GM12878 (cell line): Measurements from ENCODE around the gene IPO11. TPM values are rescaled to one million over a fixed set of nuclear protein-coding genes. Genes with fewer than 3 reads are reported as not detected.

Experiments
- ATAC-seq: fragments of 200-7000 bp; cut with Tn5 transposase; 3 replicates; pipeline ENCODE4 v1.9.1; 2020; ENCODE audit warnings: mild to moderate bottlenecking, moderate library complexity
- BruUV-seq: library from RNA; stranded (reverse); fragments of 400-500 nt; replicated peaks from 2 replicates; lab custom pipeline; 2021; lab: Mats Ljungman, UMichigan
- CTCF ChIA-PET: fragments of 300-600 bp; sonication (Branson Sonifier 250); formaldehyde crosslinking; extraction: SDS; loops from one replicate; lab custom pipeline; 2021; ENCODE audit warnings: inconsistent platforms; lab: Yijun Ruan, JAX
- POLR2A ChIA-PET: fragments of 350-600 bp; formaldehyde crosslinking; extraction: SDS; loops from one replicate; lab custom pipeline; 2021; ENCODE audit warnings: inconsistent platforms; lab: Charles Lee
- RAD21 ChIA-PET: fragments of 300-600 bp; sonication (Branson Sonifier 250); formaldehyde crosslinking; loops from one replicate; lab custom pipeline; 2023; ENCODE audit warnings: antibody characterized with exemption; ENCODE audit not compliant: unreplicated experiment; lab: Charles Lee
- SMC1A ChIA-PET: fragments of 300-600 bp; sonication (Branson Sonifier 250); formaldehyde crosslinking; loops from one replicate; lab custom pipeline; 2023; ENCODE audit not compliant: unreplicated experiment, uncharacterized antibody; lab: Charles Lee
- DNase-seq: peaks from one replicate; pipeline ENCODE4 v3.0.0-alpha.2; 2011; ENCODE audit warnings: low read depth, low spot score
- FAIRE-seq: peaks from 3 replicates; lab custom pipeline; 2011; peaks lifted over from hg19 to GRCh38; lab: Jason Lieb, UNC
- H2AFZ ChIP-seq: 2 replicates; pipeline ENCODE4 v1.6.0; 2011; ENCODE audit warnings: low read depth, low read length, control low read depth; ENCODE audit not compliant: control insufficient read depth
- H3K27ac ChIP-seq: 2 replicates; pipeline ENCODE4 v1.5.1; 2011; ENCODE audit warnings: control low read depth; ENCODE audit not compliant: control insufficient read depth, insufficient read depth
- H3K27me3 ChIP-seq, 2 experiments: replicated peaks in 1 of 2; 2 replicates each; pipeline versions ENCODE4 v1.6.0 to v1.6.1; 2011; ENCODE audit warnings: low read length in 1 of 2; ENCODE audit not compliant: control insufficient read depth in 2 of 2, insufficient read depth in 2 of 2
- H3K36me3 ChIP-seq, 2 experiments: 2 replicates each; pipeline ENCODE4 v1.5.1; 2011; ENCODE audit warnings: low read length in 1 of 2; ENCODE audit not compliant: control insufficient read depth in 2 of 2, insufficient read depth in 2 of 2
- H3K4me1 ChIP-seq: 2 replicates; pipeline ENCODE4 v1.6.1; 2011; ENCODE audit warnings: mild to moderate bottlenecking, low read length, moderate library complexity, mixed read lengths; ENCODE audit not compliant: control insufficient read depth, insufficient read depth
- H3K4me2 ChIP-seq: 2 replicates; pipeline ENCODE4 v1.6.0; 2011; ENCODE audit warnings: control low read depth; ENCODE audit not compliant: control insufficient read depth, insufficient read depth
- H3K4me3 ChIP-seq: fragments of 200-600 bp; sonication (generic); 2 replicates; pipeline ENCODE4 v1.5.1; 2016
- H3K79me2 ChIP-seq: 2 replicates; pipeline ENCODE4 v1.6.0; 2011; ENCODE audit warnings: low read length; ENCODE audit not compliant: control insufficient read depth, insufficient read depth
- H3K9ac ChIP-seq: 2 replicates; pipeline ENCODE4 v1.8.0; 2011; ENCODE audit warnings: low read length, control low read depth, mixed read lengths; ENCODE audit not compliant: control insufficient read depth, insufficient read depth
- H3K9me3 ChIP-seq: replicated peaks from 3 replicates; pipeline ENCODE4 v1.5.1; 2011; ENCODE audit warnings: mild to moderate bottlenecking, low read length; ENCODE audit not compliant: control insufficient read depth, insufficient read depth
- H4K20me1 ChIP-seq: 2 replicates; pipeline ENCODE4 v1.6.0; 2011; ENCODE audit not compliant: control insufficient read depth, insufficient read depth
- BHLHE40 ChIP-seq, 2 experiments: fragments of 450-650 bp in 1 of 2; IDR thresholded peaks; 2 replicates each; pipeline ENCODE4 v1.6.1; 2011 to 2017; ENCODE audit warnings: low read depth in 2 of 2, borderline replicate concordance in 1 of 2, improper control_type of control experiment in 1 of 2, low read length in 1 of 2, mild to moderate bottlenecking in 1 of 2
- BRCA1 ChIP-seq: IDR thresholded peaks from 2 replicates; pipeline ENCODE4 v1.6.1; 2011; ENCODE audit warnings: low read depth, low read length, improper control_type of control experiment
- EP300 ChIP-seq, 2 experiments: fragments of 150-350 bp in 1 of 2; IDR thresholded peaks; 2 replicates each; pipeline ENCODE4 v1.6.1; 2011 to 2012; ENCODE audit warnings: low read depth in 2 of 2, low read length in 2 of 2, borderline replicate concordance in 1 of 2, improper control_type of control experiment in 1 of 2, inconsistent platforms in 1 of 2; ENCODE audit not compliant: control insufficient read depth in 1 of 2
- JUNB ChIP-seq: IDR thresholded peaks from 2 replicates; pipeline ENCODE4 v1.6.1; 2016; ENCODE audit warnings: antibody characterized with exemption, mild to moderate bottlenecking
- KAT2A ChIP-seq: conservative IDR thresholded peaks from 2 replicates; pipeline ENCODE4 v1.6.1; 2011; ENCODE audit warnings: low read depth, low read length; ENCODE audit not compliant: control insufficient read depth
- KLF5 ChIP-seq: fragments of 450-650 bp; IDR thresholded peaks from 2 replicates; pipeline ENCODE4 v1.6.1; 2014; ENCODE audit warnings: mild to moderate bottlenecking; ENCODE audit not compliant: partially characterized antibody
- MAX ChIP-seq: IDR thresholded peaks from 2 replicates; pipeline ENCODE4 v1.6.1; 2012; ENCODE audit warnings: low read depth, low read length, improper control_type of control experiment
- MEF2A ChIP-seq: IDR thresholded peaks from 2 replicates; pipeline ENCODE4 v1.6.1; 2011; ENCODE audit warnings: low read depth, mild to moderate bottlenecking, low read length, moderate library complexity; ENCODE audit not compliant: insufficient read depth
- MEF2B ChIP-seq: fragments of 450-650 bp; IDR thresholded peaks from 2 replicates; pipeline ENCODE4 v1.6.1; 2018; ENCODE audit warnings: mild to moderate bottlenecking, moderate library complexity; ENCODE audit not compliant: partially characterized antibody, poor library complexity, severe bottlenecking
- NFYA ChIP-seq: IDR thresholded peaks from 2 replicates; pipeline ENCODE4 v1.6.1; 2011; ENCODE audit warnings: low read depth, mild to moderate bottlenecking, low read length, improper control_type of control experiment, borderline replicate concordance
- RB1 ChIP-seq: fragments of 450-650 bp; formaldehyde crosslinking; IDR thresholded peaks from 2 replicates; pipeline ENCODE4 v1.6.1; 2017; ENCODE audit warnings: mild to moderate bottlenecking, borderline replicate concordance
- SMAD1 ChIP-seq: fragments of 450-650 bp; IDR thresholded peaks from 2 replicates; pipeline ENCODE4 v1.6.1; 2018; ENCODE audit warnings: mild to moderate bottlenecking, low read depth; ENCODE audit not compliant: partially characterized antibody
- WGBS: methylation state at CpG from one replicate; pipeline ENCODE4 v1.1.6; 2016; ENCODE audit warnings: low lambda C conversion rate; ENCODE audit not compliant: insufficient replicate concordance, insufficient coverage; ENCODE audit errors: missing lambda C conversion rate; 5-methylcytosine and 5-hydroxymethylcytosine counted together
- in situ Hi-C: fragments of 300-500 bp; cut with MboI; formaldehyde crosslinking; loops from 9 replicates; pipeline ENCODE4 v1.14.3; 2018; ENCODE audit warnings: mixed read lengths
- intact Hi-C: fragments of 100-400 bp; cut with micrococcal nuclease; formaldehyde crosslinking; loops from one replicate; pipeline ENCODE4 v1.14.2; 2022; ENCODE audit not compliant: unreplicated experiment
- polyA plus RNA-seq, 11 experiments: library from polyadenylated mRNA; depleted of rRNA in 4 of 11; unstranded in 6 of 11; stranded (reverse) in 5 of 11; fragments of >200 nt; fragmentation: Nextera tagmentation in 4 of 11; fragmentation: Illumina TruSeq in 1 of 11; extraction: Ambion mirVana in 4 of 11; extraction: Trizol in 1 of 11; gene quantifications; 1 replicate in 1 of 11; 2 replicates in 10 of 11; pipeline versions ENCODE4 v1.2.1 to v1.2.3, GENCODE V29; 2011 to 2016; ENCODE audit warnings: inconsistent platforms in 2 of 11, missing spikeins in 2 of 11, low read depth in 1 of 11
- total RNA-seq, 4 experiments: library from RNA; depleted of rRNA in 3 of 4; stranded (reverse); fragments of >200 nt in 3 of 4; fragmentation: Illumina TruSeq in 1 of 4; extraction: Trizol in 1 of 4; gene quantifications; 2 replicates each; pipeline versions ENCODE4 v1.2.1 to v1.2.3, GENCODE V29; 2013 to 2021
- TF ChIP-seq, protein P1 (sequence below): IDR thresholded peaks from 2 replicates; pipeline ENCODE4 v1.6.1; 2011; ENCODE audit warnings: borderline replicate concordance, low read depth, mild to moderate bottlenecking, moderate library complexity, mixed read lengths, low read length; ENCODE audit not compliant: insufficient read depth; ENCODE audit errors: extremely low read length

Gene IPO11
- total and polyA plus RNA-seq, 10 of the 15 experiments (the other 5 are each of a cell fraction or from before 2014, with no cell fraction given): 14.1 to 49.3 (median 29.8) TPM

GRCh38 chr5:62645223-62645622 is 232.7 kb downstream of the IPO11 start:
- TF ChIP-seq EP300 (IDR thresholded peaks at IDR 0.05; ENCODE audit: borderline replicate concordance in 1 of 2, control insufficient read depth in 1 of 2, low read depth in 2 of 2, low read length in 2 of 2) (no peak), NFYA (no peak), RB1 (no peak), MEF2A (no peak), JUNB (no peak), BRCA1 (no peak), SMAD1 (no peak), KAT2A (no peak), MAX (no peak), KLF5 (no peak), MEF2B (no peak), BHLHE40 (IDR thresholded peaks at IDR 0.05; ENCODE audit: borderline replicate concordance in 1 of 2, low read depth in 2 of 2, low read length in 1 of 2) (no peak)
- TF ChIP-seq, protein P1, sequence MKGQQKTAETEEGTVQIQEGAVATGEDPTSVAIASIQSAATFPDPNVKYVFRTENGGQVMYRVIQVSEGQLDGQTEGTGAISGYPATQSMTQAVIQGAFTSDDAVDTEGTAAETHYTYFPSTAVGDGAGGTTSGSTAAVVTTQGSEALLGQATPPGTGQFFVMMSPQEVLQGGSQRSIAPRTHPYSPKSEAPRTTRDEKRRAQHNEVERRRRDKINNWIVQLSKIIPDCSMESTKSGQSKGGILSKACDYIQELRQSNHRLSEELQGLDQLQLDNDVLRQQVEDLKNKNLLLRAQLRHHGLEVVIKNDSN: no peak
- DNase-seq (no peak), FAIRE-seq (no peak), ATAC-seq (no peak)
- POLR2A ChIA-PET: no interaction called here
- SMC1A ChIA-PET: interaction anchor here (0.6 kb wide), 1 partner anchor 449 kb away, joined by 3 read pairs; no protein-coding TSS in a partner anchor
- Histone ChIP-seq H4K20me1 (no peaks in the 10 kb centered on the region), H3K9me3 (no peaks in the 10 kb centered on the region), H3K27me3 (no peaks in the 10 kb centered on the region), H3K79me2 (no peaks in the 10 kb centered on the region), H3K36me3 (no peaks in the 10 kb centered on the region), H3K27ac (no peak overlapping the region), H3K4me1 (no peaks in the 10 kb centered on the region), H3K4me2 (no peak overlapping the region), H2AFZ (no peak overlapping the region), H3K4me3 (no peak overlapping the region), H3K9ac (no peak overlapping the region)
- RAD21 ChIA-PET: no interaction called here
- in situ Hi-C loops: no loop called here
- 73% methylated on average over 3 of the region's 3 CpGs for WGBS
- CTCF ChIA-PET: interaction anchor here (1.0 kb wide), 1 partner anchor 134 kb away, joined by 4 read pairs; no protein-coding TSS in a partner anchor
- intact Hi-C loops: no loop called here
- BruUV-seq: no TSS peak
